ENCODE results near the gene EPHA7. TPM values are rescaled to one million over a fixed set of nuclear protein-coding genes. Genes with fewer than 3 reads are reported as not detected.

EPHA7 gene
- 11.3 and 11.9 TPM in 2 replicates for polyA plus RNA-seq (2014; cell fraction: cytosol; rRNA removed)
- 13.9 and 15.8 TPM in 2 replicates for polyA plus RNA-seq (2014; cell fraction: nucleus; rRNA removed)

DNA sequence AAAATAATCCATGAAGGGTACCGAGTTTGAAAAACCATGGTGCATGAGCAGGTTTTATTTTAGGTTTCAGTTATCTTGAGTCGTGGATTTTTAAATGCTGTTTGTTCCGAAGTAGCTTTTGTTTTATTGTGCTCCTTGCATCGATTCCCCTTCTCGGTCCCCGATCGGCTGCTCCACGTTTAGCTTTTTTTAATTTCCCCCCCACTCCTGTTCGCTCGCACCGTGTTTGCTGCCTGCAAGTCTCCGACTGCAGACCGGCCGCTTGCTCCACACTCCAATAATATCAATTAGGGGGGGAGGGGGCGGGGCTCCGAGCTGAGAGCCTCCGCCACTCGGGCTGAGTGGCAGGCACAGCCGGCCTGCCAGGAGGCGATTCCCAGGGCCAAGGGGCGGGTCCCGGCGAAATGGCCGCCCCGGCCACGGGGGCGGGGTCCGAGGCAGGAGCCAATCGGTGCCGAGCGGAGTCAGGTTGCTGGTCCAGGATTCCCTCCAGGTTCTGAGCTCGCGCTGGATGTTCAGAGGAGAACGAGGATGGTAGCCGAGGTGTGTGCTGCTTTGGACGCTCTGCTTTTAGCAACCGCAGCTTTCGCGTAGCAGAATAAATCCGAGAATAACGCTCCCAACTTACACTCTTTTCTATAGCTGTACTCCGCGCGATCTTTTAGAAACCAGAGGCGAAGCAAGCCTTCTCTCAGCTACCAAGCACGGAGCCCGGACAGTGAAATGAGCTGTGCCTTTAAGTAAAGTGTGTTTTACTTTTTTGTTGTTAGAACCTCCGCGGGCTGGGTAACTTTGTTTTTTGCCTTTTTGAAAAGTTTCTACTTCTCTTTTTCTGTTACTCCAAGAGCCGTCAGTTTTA, at the start of gene EPHA7:
EPHA7 (minus strand) TSS at position 256 of the 859 bp plus-strand sequence; CDS start at position 38, 218 bp downstream.
- peak; percentile 98 for DNase-seq (ENCODE audit: low spot score)

DNA sequence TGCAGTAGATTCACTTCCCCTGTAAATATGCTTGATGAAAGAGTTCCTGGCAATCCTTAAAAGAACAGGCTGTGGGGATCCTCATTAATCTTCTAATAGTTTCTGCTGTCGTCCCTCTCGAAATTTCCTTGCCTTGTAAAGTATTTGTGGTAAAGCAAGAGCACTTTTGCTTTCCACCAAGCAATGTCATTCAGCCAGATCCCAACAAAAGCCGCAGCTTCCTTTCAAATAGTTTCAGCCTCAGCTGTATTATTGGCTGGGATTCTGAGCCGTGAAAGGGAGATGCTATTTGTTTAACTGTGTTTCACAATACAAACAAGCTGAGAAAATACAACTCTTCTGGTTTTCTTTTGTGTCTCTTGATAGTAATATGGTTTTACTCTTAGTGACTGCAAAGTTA, 48.9 kb upstream of the EPHA7 start:
- DNase-seq (ENCODE audit: low spot score), result no peak

DNA sequence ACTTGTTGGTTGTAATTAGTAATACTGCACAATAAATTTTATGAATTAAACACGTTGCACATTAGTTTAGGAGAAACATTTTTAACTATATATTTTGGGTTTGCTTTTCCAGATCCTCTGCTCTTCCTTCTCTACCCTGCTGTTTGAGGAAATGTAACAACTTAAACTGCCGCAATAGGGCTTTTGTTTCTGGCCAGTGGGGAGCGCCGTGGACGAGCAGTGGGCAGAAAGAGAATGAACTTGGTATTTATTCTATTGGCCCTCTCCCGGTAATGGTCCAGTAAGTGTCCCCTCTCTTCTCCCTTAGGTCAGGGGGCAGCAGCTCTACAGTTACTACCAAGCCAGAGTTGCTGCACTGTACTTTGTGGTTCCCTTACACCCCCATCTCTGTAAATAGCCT, 35.2 kb upstream of the EPHA7 start:
- no peak for DNase-seq (ENCODE audit: low spot score)

DNA sequence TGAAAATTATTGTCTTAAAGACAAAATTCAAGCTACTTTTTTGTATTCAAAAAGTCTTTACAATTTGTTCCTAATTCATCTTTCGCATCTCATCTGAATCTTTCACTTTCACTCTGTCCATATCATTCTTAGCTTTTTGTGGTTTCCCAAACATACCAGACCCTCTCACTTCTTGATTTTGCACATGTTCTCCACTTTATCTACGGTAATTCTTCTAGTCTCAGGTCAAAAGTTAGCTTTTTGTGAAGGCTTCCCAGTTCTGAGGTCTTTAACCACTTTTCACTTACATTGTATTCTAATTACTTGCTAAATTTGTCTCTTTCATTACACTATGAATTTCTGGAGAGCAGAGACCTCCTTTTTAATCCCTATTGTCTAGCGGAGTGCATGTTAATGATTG, 34.6 kb upstream of the EPHA7 start:
- no peak for DNase-seq (ENCODE audit: low spot score)

DNA sequence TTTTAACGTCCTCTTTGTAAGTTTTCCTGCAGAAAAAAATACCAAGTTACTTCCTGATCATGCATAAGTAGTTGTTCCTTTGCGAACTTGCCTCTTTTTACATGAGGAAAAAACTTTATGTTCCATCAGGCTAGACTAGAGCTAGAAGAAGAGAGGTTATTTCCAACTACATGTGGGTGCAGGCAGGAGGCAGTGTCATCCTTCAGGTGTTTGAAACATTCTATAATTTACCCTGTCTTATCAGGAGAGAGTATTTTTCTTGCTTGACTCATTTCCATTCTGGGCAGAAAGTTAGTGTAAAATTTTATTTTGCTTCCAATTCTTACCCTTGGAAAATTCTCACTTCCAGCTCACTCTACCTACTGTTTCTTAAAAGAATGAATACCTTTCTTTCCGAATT, 28.5 kb upstream of the EPHA7 start:
- DNase-seq (ENCODE audit: low spot score), result no peak

DNA sequence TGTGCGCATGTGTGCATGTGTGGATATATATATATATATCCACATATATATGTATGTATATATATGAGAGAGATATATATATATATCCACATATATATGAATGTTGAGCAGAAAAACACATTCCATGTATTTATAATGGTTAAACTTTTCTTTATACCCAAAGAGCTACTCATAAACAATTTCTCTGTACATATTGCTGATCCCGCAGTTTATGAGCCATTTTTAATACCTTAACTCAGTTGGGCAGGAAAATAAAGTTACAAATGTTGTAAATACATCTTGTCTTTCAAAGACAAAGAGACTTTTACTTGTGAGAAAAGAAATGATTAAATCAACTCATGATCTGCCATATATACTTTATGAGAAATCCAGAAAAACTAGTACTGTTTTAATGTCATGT, 18.1 kb upstream of the EPHA7 start:
- no peak for DNase-seq (ENCODE audit: low spot score)

GRCh38 chr6:93433592-93433991, 14.2 kb upstream of the EPHA7 start:
- DNase-seq (ENCODE audit: low spot score), result no peak

GRCh38 chr6:93424303-93425064, 5.1 kb upstream of the EPHA7 start:
- no peak for DNase-seq (ENCODE audit: low spot score)

DNA sequence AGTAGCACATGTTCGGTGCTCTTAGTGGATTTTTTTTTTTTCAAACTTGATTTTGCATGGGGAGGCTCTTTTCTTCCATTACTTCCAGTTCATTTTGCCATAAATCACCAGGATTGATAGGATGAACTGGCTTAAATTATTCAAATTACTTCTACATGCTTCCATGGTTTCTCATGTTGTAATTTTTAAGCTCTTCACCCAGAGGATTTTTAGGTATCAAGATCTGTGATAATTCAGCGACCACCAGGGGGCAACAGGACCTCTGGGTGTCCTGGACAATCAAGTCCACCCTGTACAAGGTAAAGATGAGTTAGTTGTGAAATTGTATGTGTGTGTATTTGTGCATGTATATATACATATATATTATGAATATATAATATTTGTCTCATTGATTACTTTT, 4.2 kb upstream of the EPHA7 start:
- DNase-seq (ENCODE audit: low spot score), result peak; percentile 81

GRCh38 chr6:93420163-93420795, 920 bp upstream of the EPHA7 start:
- peak; percentile 17 for DNase-seq (ENCODE audit: low spot score)

- peak; percentile 67 for DNase-seq (ENCODE audit: low spot score)
Observed at GRCh38 chr6:93418408-93419303, 703 bp downstream of the EPHA7 start.

- DNase-seq (ENCODE audit: low spot score), result peak; percentile 57
Observed at GRCh38 chr6:93418033-93418407, 1.3 kb downstream of the EPHA7 start.

- DNase-seq (ENCODE audit: low spot score), result peak; percentile 75
Observed at GRCh38 chr6:93417421-93418013, 1.8 kb downstream of the EPHA7 start.

DNA sequence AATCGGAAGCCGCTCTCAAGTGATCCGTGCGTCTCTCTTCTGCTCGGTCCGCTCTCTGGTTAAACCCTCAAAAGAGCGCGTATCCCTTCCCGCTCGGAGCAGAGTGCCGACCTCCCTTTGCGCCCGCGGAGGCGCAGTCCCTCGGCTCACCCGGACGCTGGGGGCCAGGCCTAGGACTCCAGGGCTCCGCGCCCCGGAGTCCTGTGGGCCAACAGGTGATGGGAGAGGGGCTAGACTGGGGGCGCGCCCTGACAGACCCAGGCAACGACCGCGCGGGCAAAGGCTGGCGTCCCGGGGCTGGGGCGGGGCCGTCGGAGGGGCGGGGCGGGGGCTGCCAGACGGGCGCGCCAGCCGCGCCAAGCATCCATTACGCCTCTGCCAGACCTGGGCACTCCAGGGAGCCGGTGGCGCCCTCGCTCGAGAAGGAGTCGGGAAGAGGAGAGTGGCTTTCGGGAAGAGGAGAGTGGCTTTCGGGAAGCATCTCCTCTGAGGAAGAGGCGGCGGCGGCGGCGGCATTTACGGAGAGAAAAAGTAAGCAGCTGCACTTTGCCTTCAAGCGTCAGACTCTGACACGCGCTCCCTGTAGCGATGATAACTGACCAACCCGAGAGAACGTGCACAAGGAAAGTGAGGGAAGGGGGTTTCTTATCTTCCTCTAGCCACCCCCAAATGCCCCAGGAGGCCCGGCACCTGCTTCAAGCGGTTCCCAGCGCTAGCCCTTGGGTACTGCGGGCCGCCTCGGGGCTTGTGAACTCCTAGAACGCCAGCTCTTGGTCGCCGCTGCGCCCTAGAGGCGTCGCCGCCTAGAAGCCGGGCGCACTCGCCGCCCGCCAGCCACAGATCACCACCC, 2.6 kb downstream of the EPHA7 start:
- DNase-seq (ENCODE audit: low spot score), result peak; percentile 82

- peak; percentile 20 for DNase-seq (ENCODE audit: low spot score)
Observed at GRCh38 chr6:93413190-93413589, 6.2 kb downstream of the EPHA7 start.

GRCh38 chr6:93412452-93412851, 6.9 kb downstream of the EPHA7 start:
- DNase-seq (ENCODE audit: low spot score), result peak; percentile 66

DNA sequence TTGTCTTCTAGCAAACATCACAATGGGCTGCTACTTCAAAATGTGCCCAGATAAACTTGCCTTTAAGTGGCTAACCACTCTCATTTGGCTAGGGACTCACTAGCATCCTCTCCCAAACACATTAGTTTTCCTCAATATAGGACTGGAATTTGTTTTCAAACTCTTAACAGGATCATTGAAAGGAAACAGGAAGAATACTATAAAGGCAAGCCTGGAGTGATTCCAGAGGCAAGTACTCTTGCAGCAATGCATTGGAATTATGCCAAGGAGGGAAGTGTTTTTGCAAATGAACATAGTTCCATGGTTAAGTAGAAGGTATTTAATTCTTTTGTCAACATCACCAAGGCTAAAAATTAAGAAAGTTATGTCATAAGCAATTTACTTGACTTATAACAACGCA, 12.2 kb downstream of the EPHA7 start:
- peak; percentile 12 for DNase-seq (ENCODE audit: low spot score)

GRCh38 chr6:93403390-93403789, 16.0 kb downstream of the EPHA7 start:
- DNase-seq (ENCODE audit: low spot score), result no peak

DNA sequence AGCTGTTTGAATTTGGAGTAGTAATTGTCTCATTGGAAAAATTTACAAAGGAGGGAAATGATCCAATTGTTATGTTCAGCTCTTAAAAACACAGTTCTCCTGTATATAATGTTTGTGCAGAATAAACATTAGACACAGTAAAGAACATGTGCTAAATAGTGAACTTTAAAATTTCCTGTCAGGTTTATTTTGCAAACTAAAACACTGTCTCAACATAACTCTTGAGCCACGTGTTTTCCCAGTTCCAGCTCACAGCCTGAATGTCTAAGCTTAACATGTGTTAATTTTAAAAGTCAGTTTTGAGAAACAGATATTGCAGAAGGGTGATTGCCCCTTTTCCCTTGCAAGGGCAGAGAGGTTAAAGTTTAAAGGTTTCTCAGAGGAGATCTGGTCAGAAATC, 20.6 kb downstream of the EPHA7 start:
- no peak for DNase-seq (ENCODE audit: low spot score)

- DNase-seq (ENCODE audit: low spot score), result peak; percentile 54
Observed at GRCh38 chr6:93394471-93394870, 24.9 kb downstream of the EPHA7 start.

All from SK-N-DZ (cell line).